Measurements from ENCODE around the gene TACC2.

The TACC2 gene

DNA sequence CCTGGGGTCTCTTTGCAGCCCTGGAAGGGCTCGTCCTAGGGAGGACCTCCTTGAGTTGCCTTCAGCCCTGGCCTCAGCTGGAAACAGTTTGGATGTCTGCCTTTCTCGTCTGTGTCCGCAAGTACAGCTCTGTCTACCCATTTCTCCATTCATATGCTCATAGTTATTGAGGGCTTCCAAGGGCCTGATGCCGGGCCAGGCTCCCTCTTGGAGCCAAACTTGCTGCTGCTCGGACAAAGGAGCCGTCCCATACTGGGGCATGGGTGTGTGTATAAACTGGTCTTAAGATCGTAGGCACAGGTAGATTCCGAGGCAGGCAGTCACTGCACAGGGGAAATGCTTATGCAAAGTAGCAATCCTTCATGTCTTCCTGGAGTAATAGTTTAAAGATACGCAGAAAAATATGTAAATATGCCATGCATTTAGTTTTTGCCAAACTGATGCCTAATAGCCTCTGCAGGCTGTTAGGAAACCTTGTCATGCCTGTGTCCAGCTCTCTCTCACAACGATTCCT is 165.1 kb downstream of the TACC2 start:
- Histone ChIP-seq H3K27ac (ENCODE audit: low read length) (no peak overlapping the region), H4K20me1 (ENCODE audit: insufficient read depth, low read length) (no peaks in the 10 kb centered on the region), H3K36me3 (ENCODE audit: insufficient read depth, low read length) (no peaks in the 10 kb centered on the region), H3K27me3 (ENCODE audit: insufficient read depth, low read length, poor library complexity) (peaks cover 3% of the 10 kb centered on the region), H3K4me3 (ENCODE audit: low read depth in 1 of 2, low read length in 2 of 2) (no peak overlapping the region), H2AFZ (ENCODE audit: low read depth, low read length) (no peak overlapping the region), H3K9me3 (ENCODE audit: insufficient read depth, low read length, severe bottlenecking) (no peaks in the 10 kb centered on the region), H3K9ac (ENCODE audit: low read depth, low read length) (no peak overlapping the region), H3K4me2 (ENCODE audit: insufficient read depth, low read length) (no peak overlapping the region), H3K79me2 (ENCODE audit: insufficient read depth, low read length) (no peaks in the 10 kb centered on the region), H3K4me1 (ENCODE audit: insufficient read depth, low read length) (no peaks in the 10 kb centered on the region)
- DNase-seq (no peak), ATAC-seq (ENCODE audit: insufficient read depth, low read depth) (no peak)
- no peak for TF ChIP-seq EZH2 (IDR thresholded peaks at IDR 0.05; ENCODE audit: borderline replicate concordance, low read depth, low read length, severe bottlenecking)
- TF ChIP-seq, protein P1, sequence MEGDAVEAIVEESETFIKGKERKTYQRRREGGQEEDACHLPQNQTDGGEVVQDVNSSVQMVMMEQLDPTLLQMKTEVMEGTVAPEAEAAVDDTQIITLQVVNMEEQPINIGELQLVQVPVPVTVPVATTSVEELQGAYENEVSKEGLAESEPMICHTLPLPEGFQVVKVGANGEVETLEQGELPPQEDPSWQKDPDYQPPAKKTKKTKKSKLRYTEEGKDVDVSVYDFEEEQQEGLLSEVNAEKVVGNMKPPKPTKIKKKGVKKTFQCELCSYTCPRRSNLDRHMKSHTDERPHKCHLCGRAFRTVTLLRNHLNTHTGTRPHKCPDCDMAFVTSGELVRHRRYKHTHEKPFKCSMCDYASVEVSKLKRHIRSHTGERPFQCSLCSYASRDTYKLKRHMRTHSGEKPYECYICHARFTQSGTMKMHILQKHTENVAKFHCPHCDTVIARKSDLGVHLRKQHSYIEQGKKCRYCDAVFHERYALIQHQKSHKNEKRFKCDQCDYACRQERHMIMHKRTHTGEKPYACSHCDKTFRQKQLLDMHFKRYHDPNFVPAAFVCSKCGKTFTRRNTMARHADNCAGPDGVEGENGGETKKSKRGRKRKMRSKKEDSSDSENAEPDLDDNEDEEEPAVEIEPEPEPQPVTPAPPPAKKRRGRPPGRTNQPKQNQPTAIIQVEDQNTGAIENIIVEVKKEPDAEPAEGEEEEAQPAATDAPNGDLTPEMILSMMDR (IDR thresholded peaks at IDR 0.05; ENCODE audit: borderline replicate concordance, extremely low read depth, low read length, poor library complexity, severe bottlenecking), result no peak

DNA sequence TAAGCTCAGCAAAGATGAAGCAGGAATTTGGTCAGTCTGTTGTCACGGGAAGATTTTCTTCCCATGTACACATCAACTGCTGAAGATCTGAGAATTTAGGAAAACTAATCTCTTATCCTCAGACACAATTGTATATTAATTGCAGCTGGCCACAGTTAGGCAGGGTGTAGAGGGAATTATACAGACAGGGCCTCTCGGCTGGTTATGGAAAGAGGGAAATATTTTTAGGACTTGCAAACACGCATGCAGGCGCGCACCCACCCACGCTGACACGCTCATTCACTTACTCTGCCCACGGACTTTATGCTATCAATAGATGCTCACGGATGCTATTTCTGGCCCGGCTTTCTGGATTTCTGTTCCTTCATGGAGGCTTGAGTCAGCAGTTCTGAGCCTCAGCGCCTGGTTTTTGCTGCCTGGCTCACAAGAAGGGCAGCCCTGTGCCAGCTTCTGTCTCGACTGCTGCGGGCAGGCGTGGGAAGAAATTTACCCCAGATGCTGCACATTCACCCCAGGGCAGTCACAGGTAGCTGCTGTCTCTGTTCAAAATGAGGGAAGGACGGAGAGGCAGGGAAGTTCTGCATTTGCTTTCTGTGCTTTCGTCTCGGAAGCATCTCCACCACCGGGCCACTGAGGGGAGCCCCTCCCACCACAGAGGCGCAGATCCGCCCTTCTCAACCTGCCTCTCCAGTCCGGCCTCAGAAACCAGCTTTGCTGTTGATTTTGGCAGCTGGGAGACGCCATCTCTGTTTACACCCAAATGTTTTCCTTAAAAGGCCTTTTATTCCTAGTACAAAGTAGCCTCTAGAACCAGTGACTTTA is 165.8 kb downstream of the TACC2 start:
- ATAC-seq (ENCODE audit: insufficient read depth, low read depth), result no peak
- Histone ChIP-seq H2AFZ (ENCODE audit: low read depth, low read length) (no peak overlapping the region), H3K27me3 (ENCODE audit: insufficient read depth, low read length, poor library complexity) (peaks cover 9% of the 10 kb centered on the region), H3K9me3 (ENCODE audit: insufficient read depth, low read length, severe bottlenecking) (no peaks in the 10 kb centered on the region), H3K9ac (ENCODE audit: low read depth, low read length) (no peak overlapping the region), H3K4me2 (ENCODE audit: insufficient read depth, low read length) (no peak overlapping the region), H4K20me1 (ENCODE audit: insufficient read depth, low read length) (no peaks in the 10 kb centered on the region), H3K4me3 (ENCODE audit: low read depth in 1 of 2, low read length in 2 of 2) (no peak overlapping the region), H3K27ac (ENCODE audit: low read length) (no peak overlapping the region), H3K36me3 (ENCODE audit: insufficient read depth, low read length) (no peaks in the 10 kb centered on the region), H3K4me1 (ENCODE audit: insufficient read depth, low read length) (no peaks in the 10 kb centered on the region), H3K79me2 (ENCODE audit: insufficient read depth, low read length) (no peaks in the 10 kb centered on the region)
- no peak for DNase-seq
- TF ChIP-seq, protein P1 (IDR thresholded peaks at IDR 0.05; ENCODE audit: borderline replicate concordance, extremely low read depth, low read length, poor library complexity, severe bottlenecking), result no peak
- TF ChIP-seq EZH2 (IDR thresholded peaks at IDR 0.05; ENCODE audit: borderline replicate concordance, low read depth, low read length, severe bottlenecking), result no peak

DNA sequence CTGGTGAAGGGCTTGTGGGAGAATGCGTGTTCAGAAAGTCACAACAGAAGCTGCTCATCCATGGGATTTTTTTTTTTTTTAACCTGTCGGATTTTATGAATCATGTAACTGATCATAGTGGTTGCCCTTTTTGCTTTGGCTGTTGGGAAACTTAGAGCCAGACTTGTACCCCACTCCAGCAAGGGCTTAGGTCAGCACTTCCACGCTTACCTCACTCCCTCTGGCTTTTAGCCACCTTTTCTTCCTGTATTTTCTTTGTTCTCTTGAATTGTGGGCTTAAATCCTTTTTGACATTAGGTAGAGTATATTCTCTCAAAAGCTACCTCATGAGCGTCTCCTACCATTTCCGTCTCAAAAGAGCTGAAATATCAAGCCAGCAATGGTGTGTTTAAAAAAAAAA is 168.5 kb downstream of the TACC2 start:
- Histone ChIP-seq H2AFZ (ENCODE audit: low read depth, low read length) (no peak overlapping the region), H3K9me3 (ENCODE audit: insufficient read depth, low read length, severe bottlenecking) (no peaks in the 10 kb centered on the region), H4K20me1 (ENCODE audit: insufficient read depth, low read length) (no peaks in the 10 kb centered on the region), H3K4me1 (ENCODE audit: insufficient read depth, low read length) (no peaks in the 10 kb centered on the region), H3K36me3 (ENCODE audit: insufficient read depth, low read length) (no peaks in the 10 kb centered on the region), H3K9ac (ENCODE audit: low read depth, low read length) (no peak overlapping the region), H3K4me3 (ENCODE audit: low read depth in 1 of 2, low read length in 2 of 2) (no peak overlapping the region), H3K79me2 (ENCODE audit: insufficient read depth, low read length) (no peaks in the 10 kb centered on the region), H3K4me2 (ENCODE audit: insufficient read depth, low read length) (no peak overlapping the region), H3K27ac (ENCODE audit: low read length) (no peak overlapping the region), H3K27me3 (ENCODE audit: insufficient read depth, low read length, poor library complexity) (peaks cover 17% of the 10 kb centered on the region)
- ATAC-seq (ENCODE audit: insufficient read depth, low read depth) (no peak), DNase-seq (no peak)
- TF ChIP-seq EZH2 (IDR thresholded peaks at IDR 0.05; ENCODE audit: borderline replicate concordance, low read depth, low read length, severe bottlenecking), result no peak
- TF ChIP-seq, protein P1 (IDR thresholded peaks at IDR 0.05; ENCODE audit: borderline replicate concordance, extremely low read depth, low read length, poor library complexity, severe bottlenecking), result no peak

Data from DND-41 (cell line).